ENCODE measurements around the gene TEX14.

The TEX14 gene

DNA sequence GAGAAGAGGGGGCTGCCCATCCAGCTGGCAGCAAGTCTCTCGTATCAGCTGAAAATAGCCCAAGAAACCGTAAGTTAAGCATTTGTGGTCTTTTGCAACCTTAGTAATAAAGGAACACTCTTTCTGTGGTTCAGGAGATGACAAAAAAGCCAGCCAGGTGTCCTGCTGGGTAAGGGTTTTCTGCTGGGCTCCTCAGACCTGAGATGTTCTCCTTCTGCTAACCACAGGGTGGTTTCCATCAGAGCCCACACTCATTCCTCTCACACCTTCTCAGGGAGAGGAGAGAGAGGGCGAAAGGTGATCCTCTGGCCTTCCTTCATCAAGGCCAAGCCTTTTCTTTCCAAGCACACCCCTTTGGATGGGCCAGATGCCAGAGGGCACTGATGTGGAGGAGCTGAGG, 70.7 kb downstream of the TEX14 start:
- no peak overlapping the region for H3K4me2 ChIP-seq (ENCODE audit: low read length)
- no peak overlapping the region for H3K4me3 ChIP-seq (ENCODE audit: low read depth, low read length)
- no peaks in the 10 kb centered on the region for H3K79me2 ChIP-seq
- no peak overlapping the region for H3K9ac ChIP-seq
- H3K36me3 ChIP-seq (ENCODE audit: control insufficient read depth, insufficient read depth, low read length): no peaks in the 10 kb centered on the region
- no peak overlapping the region for H2AFZ ChIP-seq
- no peak overlapping the region for H3K27ac ChIP-seq
- no peaks in the 10 kb centered on the region for H3K4me1 ChIP-seq
- TF ChIP-seq, protein P1, sequence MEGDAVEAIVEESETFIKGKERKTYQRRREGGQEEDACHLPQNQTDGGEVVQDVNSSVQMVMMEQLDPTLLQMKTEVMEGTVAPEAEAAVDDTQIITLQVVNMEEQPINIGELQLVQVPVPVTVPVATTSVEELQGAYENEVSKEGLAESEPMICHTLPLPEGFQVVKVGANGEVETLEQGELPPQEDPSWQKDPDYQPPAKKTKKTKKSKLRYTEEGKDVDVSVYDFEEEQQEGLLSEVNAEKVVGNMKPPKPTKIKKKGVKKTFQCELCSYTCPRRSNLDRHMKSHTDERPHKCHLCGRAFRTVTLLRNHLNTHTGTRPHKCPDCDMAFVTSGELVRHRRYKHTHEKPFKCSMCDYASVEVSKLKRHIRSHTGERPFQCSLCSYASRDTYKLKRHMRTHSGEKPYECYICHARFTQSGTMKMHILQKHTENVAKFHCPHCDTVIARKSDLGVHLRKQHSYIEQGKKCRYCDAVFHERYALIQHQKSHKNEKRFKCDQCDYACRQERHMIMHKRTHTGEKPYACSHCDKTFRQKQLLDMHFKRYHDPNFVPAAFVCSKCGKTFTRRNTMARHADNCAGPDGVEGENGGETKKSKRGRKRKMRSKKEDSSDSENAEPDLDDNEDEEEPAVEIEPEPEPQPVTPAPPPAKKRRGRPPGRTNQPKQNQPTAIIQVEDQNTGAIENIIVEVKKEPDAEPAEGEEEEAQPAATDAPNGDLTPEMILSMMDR (IDR thresholded peaks at IDR 0.05): no peak
- H3K27me3 ChIP-seq (ENCODE audit: control insufficient read depth, insufficient read depth, low read length): no peaks in the 10 kb centered on the region
- no peaks in the 10 kb centered on the region for H3K9me3 ChIP-seq (ENCODE audit: control insufficient read depth, low read length)

DNA sequence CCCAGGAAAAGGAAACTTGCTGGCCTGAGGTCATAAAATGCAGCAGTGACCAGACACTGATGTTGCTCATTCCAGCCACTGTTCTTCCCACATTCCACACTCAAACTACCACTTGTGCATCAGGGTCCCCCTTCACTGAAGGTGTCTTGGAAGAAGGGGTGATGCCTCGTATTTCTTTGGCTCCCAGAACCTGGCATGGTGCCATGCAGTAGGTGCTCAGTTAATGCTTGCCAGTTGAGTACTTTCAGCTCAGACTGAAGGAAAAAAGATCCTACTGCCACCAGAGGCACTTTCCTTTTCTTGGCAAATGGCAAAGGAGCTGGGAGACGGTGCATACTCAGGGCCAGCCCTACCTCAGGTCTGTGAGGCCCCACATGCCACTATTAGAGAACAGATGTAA, 73.5 kb downstream of the TEX14 start:
- Histone ChIP-seq H2AFZ (no peak overlapping the region), H3K4me2 (ENCODE audit: low read length) (no peak overlapping the region), H3K36me3 (ENCODE audit: control insufficient read depth, insufficient read depth, low read length) (no peaks in the 10 kb centered on the region), H3K4me1 (no peaks in the 10 kb centered on the region), H3K9ac (no peak overlapping the region), H3K4me3 (ENCODE audit: low read depth, low read length) (no peak overlapping the region), H3K27ac (no peak overlapping the region), H3K79me2 (no peaks in the 10 kb centered on the region), H3K27me3 (ENCODE audit: control insufficient read depth, insufficient read depth, low read length) (no peaks in the 10 kb centered on the region), H3K9me3 (ENCODE audit: control insufficient read depth, low read length) (no peaks in the 10 kb centered on the region)
- TF ChIP-seq, protein P1 (IDR thresholded peaks at IDR 0.05): no peak

DNA sequence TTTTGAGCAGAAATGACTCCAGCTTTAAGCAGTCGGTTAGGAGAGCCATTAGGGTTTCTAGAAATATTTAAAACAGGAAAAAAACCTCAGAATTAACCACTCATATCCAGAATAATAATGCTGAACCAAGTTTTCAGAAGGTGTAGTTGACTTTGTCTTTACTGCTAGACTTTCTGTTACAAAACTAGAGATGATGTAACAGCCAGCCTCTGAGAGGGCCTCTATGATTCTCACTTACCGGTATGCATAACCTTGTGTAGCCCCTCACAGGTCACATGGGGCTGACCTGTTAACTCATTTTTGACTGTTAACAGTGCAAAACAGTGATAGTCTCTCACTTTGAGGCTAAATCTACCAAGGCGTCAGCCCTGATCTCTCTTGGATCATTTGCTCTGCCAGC, 74.3 kb downstream of the TEX14 start:
- H3K4me1 ChIP-seq: no peaks in the 10 kb centered on the region
- no peak overlapping the region for H3K4me2 ChIP-seq (ENCODE audit: low read length)
- H3K27ac ChIP-seq: no peak overlapping the region
- no peaks in the 10 kb centered on the region for H3K36me3 ChIP-seq (ENCODE audit: control insufficient read depth, insufficient read depth, low read length)
- no peak overlapping the region for H3K9ac ChIP-seq
- no peaks in the 10 kb centered on the region for H3K79me2 ChIP-seq
- no peak overlapping the region for H3K4me3 ChIP-seq (ENCODE audit: low read depth, low read length)
- TF ChIP-seq, protein P1 (IDR thresholded peaks at IDR 0.05): no peak
- H3K9me3 ChIP-seq (ENCODE audit: control insufficient read depth, low read length): no peaks in the 10 kb centered on the region
- no peak overlapping the region for H2AFZ ChIP-seq
- no peaks in the 10 kb centered on the region for H3K27me3 ChIP-seq (ENCODE audit: control insufficient read depth, insufficient read depth, low read length)

DNA sequence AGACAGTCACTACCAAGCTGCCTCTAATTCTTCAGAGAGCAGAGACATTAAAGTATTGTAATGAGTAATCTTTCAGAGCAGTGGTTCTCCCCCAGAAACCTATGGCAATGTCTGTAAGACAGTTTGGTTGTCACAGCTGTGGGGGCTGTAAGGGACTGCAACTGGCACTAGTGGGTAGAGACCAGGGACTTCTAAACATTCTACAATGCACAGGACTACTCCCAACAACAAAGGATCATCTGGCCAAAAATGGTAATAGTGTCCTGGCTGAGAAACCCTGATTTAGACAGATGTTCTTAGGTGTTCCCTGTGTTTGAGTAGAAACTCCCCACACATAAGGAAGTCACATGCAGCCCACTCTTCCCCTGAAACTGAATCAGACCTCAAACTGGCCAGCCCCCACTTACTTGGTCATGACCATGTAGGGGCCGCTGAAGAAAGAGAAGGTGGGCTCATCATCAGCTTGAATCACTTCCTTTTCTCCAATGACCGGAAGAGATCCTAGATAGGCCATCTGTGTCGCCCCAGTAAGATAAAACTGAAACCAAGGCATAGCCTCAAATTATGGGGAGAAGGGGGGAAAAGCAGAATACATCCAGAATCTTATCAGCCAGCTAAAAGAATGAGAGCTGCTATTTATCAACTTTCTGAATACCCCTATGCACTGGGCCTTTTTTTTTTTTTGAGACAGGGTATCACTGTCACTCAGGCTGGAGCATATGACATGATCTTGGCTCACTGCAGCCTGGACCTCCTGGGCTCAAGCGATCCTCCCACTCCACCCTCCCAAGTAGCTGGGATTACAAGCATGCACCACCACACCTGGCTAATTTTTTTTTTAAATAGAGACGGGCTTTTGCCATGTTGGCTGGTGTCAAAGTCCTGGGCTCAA, 75.8 kb downstream of the TEX14 start:
- Histone ChIP-seq H3K9me3 (ENCODE audit: control insufficient read depth, low read length) (no peaks in the 10 kb centered on the region), H2AFZ (no peak overlapping the region), H3K4me2 (ENCODE audit: low read length) (no peak overlapping the region), H3K27me3 (ENCODE audit: control insufficient read depth, insufficient read depth, low read length) (no peaks in the 10 kb centered on the region), H3K4me1 (no peaks in the 10 kb centered on the region), H3K9ac (no peak overlapping the region), H3K4me3 (ENCODE audit: low read depth, low read length) (no peak overlapping the region), H3K79me2 (no peaks in the 10 kb centered on the region), H3K27ac (no peak overlapping the region), H3K36me3 (ENCODE audit: control insufficient read depth, insufficient read depth, low read length) (no peaks in the 10 kb centered on the region)
- TF ChIP-seq, protein P1 (IDR thresholded peaks at IDR 0.05): no peak

Data from parathyroid adenoma (tissue), 2 donors.